DND-41 (cell line): Measurements from ENCODE around the gene IFT80.

Source experiments
- ATAC-seq: fragments of 200-7000 bp; cut with Tn5 transposase; 3 replicates; pipeline ENCODE4 v1.9.1; 2021; ENCODE audit warnings: low read depth; ENCODE audit not compliant: insufficient read depth
- DNase-seq: peaks from one replicate; pipeline ENCODE4 v3.0.0-alpha.2; 2020
- H2AFZ ChIP-seq: 2 replicates; pipeline ENCODE4 v1.6.0; 2012; ENCODE audit warnings: low read depth, low read length
- H3K27ac ChIP-seq: 2 replicates; pipeline ENCODE4 v1.5.1; 2012; ENCODE audit warnings: low read length, inconsistent platforms
- H3K27me3 ChIP-seq: fragments of 200-600 bp; sonication (generic); 2 replicates; pipeline ENCODE4 v1.6.0; 2012; ENCODE audit warnings: low read length, mild to moderate bottlenecking, inconsistent platforms; ENCODE audit not compliant: insufficient read depth, poor library complexity
- H3K36me3 ChIP-seq: 2 replicates; pipeline ENCODE4 v1.5.1; 2012; ENCODE audit warnings: low read length, inconsistent platforms; ENCODE audit not compliant: insufficient read depth
- H3K4me1 ChIP-seq: 2 replicates; pipeline ENCODE4 v1.5.1; 2012; ENCODE audit warnings: mild to moderate bottlenecking, low read length; ENCODE audit not compliant: insufficient read depth
- H3K4me2 ChIP-seq: 2 replicates; pipeline ENCODE4 v1.6.0; 2012; ENCODE audit warnings: mild to moderate bottlenecking, moderate library complexity, low read length, inconsistent platforms; ENCODE audit not compliant: insufficient read depth
- H3K4me3 ChIP-seq, 2 experiments: fragments of 200-600 bp in 1 of 2; shearing (Covaris generic) in 1 of 2; 2 replicates each; pipeline ENCODE4 v1.5.1; 2012 to 2016; ENCODE audit warnings: inconsistent platforms in 2 of 2, low read length in 2 of 2, mild to moderate bottlenecking in 2 of 2, low read depth in 1 of 2, moderate library complexity in 1 of 2
- H3K79me2 ChIP-seq: 2 replicates; pipeline ENCODE4 v1.6.0; 2012; ENCODE audit warnings: low read length, inconsistent platforms; ENCODE audit not compliant: insufficient read depth
- H3K9ac ChIP-seq: 2 replicates; pipeline ENCODE4 v1.6.0; 2012; ENCODE audit warnings: low read depth, mild to moderate bottlenecking, inconsistent platforms, low read length, moderate library complexity
- H3K9me3 ChIP-seq: 2 replicates; pipeline ENCODE4 v1.5.1; 2012; ENCODE audit warnings: low read length, moderate library complexity, mild to moderate bottlenecking, inconsistent platforms; ENCODE audit not compliant: insufficient read depth, severe bottlenecking
- H4K20me1 ChIP-seq: 2 replicates; pipeline ENCODE4 v1.6.0; 2012; ENCODE audit warnings: low read length; ENCODE audit not compliant: insufficient read depth
- EZH2 ChIP-seq: IDR thresholded peaks from 3 replicates; pipeline ENCODE4 v1.6.1; 2012; ENCODE audit warnings: borderline replicate concordance, low read depth, mild to moderate bottlenecking, moderate library complexity, low read length, inconsistent platforms; ENCODE audit not compliant: severe bottlenecking
- TF ChIP-seq, protein P1 (sequence below): IDR thresholded peaks from 2 replicates; pipeline ENCODE4 v1.5.1; 2012; ENCODE audit warnings: borderline replicate concordance, low read length, moderate library complexity, mild to moderate bottlenecking; ENCODE audit not compliant: poor library complexity, severe bottlenecking; ENCODE audit errors: extremely low read depth

Gene IFT80

DNA sequence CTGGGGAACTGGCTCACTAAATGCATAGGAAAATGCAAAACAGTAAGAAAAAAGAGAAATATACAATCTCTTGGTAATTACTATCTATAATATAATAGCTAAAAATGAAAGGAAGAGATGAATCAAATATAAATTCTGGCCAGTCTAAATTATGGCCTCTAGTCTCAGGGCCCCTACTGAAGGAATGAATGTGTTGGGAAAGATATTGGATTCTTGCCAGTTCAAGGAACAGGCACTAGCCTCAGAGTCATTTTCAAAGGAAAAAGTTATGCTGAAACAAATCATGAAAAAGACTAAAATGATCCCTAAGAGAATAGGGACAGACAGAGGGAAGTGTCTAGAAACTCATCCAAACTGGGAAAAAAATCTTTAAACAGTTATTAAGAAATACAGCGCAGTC, 111.4 kb downstream of the IFT80 start:
- H3K27ac ChIP-seq: no peak overlapping the region
- ATAC-seq (no peak), DNase-seq (no peak)
- H3K36me3 ChIP-seq: 0 out of 2 replicates have a peak, but pooled peaks cover 3% of the 10 kb centered on the region
- no peaks in the 10 kb centered on the region for H3K79me2 ChIP-seq
- TF ChIP-seq, protein P1, sequence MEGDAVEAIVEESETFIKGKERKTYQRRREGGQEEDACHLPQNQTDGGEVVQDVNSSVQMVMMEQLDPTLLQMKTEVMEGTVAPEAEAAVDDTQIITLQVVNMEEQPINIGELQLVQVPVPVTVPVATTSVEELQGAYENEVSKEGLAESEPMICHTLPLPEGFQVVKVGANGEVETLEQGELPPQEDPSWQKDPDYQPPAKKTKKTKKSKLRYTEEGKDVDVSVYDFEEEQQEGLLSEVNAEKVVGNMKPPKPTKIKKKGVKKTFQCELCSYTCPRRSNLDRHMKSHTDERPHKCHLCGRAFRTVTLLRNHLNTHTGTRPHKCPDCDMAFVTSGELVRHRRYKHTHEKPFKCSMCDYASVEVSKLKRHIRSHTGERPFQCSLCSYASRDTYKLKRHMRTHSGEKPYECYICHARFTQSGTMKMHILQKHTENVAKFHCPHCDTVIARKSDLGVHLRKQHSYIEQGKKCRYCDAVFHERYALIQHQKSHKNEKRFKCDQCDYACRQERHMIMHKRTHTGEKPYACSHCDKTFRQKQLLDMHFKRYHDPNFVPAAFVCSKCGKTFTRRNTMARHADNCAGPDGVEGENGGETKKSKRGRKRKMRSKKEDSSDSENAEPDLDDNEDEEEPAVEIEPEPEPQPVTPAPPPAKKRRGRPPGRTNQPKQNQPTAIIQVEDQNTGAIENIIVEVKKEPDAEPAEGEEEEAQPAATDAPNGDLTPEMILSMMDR: no peak
- no peak for TF ChIP-seq EZH2
- no peak overlapping the region for H3K4me3 ChIP-seq
- H3K4me2 ChIP-seq: no peak overlapping the region
- no peak overlapping the region for H3K9ac ChIP-seq
- no peaks in the 10 kb centered on the region for H3K27me3 ChIP-seq
- H2AFZ ChIP-seq: no peak overlapping the region
- H4K20me1 ChIP-seq: no peaks in the 10 kb centered on the region
- H3K9me3 ChIP-seq: no peaks in the 10 kb centered on the region
- no peaks in the 10 kb centered on the region for H3K4me1 ChIP-seq

DNA sequence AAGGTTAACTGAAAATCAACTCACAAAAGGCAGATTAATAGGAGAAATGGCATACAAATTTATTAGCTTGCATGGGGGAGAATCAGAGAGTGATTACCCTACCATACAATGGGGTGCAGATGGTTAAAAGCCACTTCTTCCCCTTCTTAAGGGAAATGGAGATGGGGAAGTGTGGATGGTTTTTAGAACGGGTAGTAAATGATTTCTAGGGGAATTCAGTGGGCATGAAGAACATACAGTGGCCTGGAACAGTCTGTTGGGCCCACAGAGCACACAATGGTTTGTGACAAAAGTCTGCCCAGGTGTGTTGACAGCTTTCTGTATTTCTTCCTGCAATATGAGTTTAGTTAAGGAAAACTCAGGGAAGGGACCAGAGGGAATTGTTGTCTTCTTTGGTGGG, 112.8 kb downstream of the IFT80 start:
- TF ChIP-seq, protein P1: no peak
- TF ChIP-seq EZH2: no peak
- no peak overlapping the region for H3K4me3 ChIP-seq

DNA sequence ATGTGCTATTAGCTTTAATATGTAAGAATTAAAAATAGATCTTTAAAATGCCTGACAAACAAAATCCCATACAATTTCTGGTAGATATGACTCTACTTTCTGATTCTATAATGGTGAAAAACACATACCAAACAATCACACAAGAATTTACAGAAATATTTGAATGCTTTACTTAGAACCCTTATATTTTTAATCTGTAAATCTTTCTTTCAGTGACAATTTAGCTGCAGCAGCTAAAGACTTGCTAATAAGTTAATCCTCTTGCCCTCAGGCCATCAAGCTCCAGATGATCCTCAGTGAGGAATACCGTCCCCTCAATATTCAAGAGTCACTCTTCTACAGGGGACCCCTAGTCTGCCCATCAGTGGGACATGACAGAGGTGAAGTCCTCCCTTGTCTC, 118.2 kb downstream of the IFT80 start:
- no peak overlapping the region for H3K4me2 ChIP-seq
- H3K27me3 ChIP-seq: no peaks in the 10 kb centered on the region
- TF ChIP-seq, protein P1: no peak
- TF ChIP-seq EZH2: no peak
- H3K9me3 ChIP-seq: no peaks in the 10 kb centered on the region
- no peak overlapping the region for H2AFZ ChIP-seq
- no peaks in the 10 kb centered on the region for H4K20me1 ChIP-seq
- no peak overlapping the region for H3K27ac ChIP-seq
- no peak overlapping the region for H3K9ac ChIP-seq
- peaks cover 6% of the 10 kb centered on the region; the same call in 1 of the 2 replicates for H3K36me3 ChIP-seq
- ATAC-seq: no peak
- H3K4me3 ChIP-seq: no peak overlapping the region
- no peaks in the 10 kb centered on the region for H3K4me1 ChIP-seq
- H3K79me2 ChIP-seq: no peaks in the 10 kb centered on the region
- DNase-seq: no peak

More for the DNA sequence above, 112.8 kb downstream of the IFT80 start:
- no peak overlapping the region for H3K9ac ChIP-seq
- H3K4me2 ChIP-seq: no peak overlapping the region
- H3K27ac ChIP-seq: no peak overlapping the region
- no peaks in the 10 kb centered on the region for H3K9me3 ChIP-seq
- H3K4me1 ChIP-seq: no peaks in the 10 kb centered on the region
- ATAC-seq (no peak), DNase-seq (no peak)
- H3K36me3 ChIP-seq: 0 out of 2 replicates have a peak, but pooled peaks cover 3% of the 10 kb centered on the region
- H3K79me2 ChIP-seq: no peaks in the 10 kb centered on the region
- no peaks in the 10 kb centered on the region for H4K20me1 ChIP-seq
- no peaks in the 10 kb centered on the region for H3K27me3 ChIP-seq
- no peak overlapping the region for H2AFZ ChIP-seq

DNA sequence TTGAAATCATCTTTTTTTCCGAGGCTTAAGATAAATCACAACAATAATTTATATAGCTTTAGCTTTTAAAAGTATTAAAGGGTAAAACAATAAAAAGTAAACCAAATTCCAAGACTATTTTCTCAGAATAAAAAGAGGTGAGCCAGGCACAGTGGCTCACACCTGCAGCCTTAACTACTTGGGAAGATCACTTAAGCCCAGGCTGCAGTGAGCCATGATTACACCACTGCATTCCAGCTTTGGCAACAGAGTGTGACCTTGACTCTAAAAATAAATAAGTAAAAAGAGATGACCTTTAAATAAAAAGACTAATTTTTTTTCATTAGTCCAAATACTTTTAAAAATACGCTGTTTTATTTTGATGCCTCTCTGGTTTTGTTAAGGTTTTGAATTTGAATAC, 119.4 kb downstream of the IFT80 start:
- Histone ChIP-seq H3K4me2 (no peak overlapping the region), H3K27me3 (no peaks in the 10 kb centered on the region), H3K79me2 (no peaks in the 10 kb centered on the region), H3K9me3 (no peaks in the 10 kb centered on the region), H3K4me1 (no peaks in the 10 kb centered on the region), H3K36me3 (peaks cover 10% of the 10 kb centered on the region; the same call in 1 of the 2 replicates), H4K20me1 (no peaks in the 10 kb centered on the region), H3K27ac (no peak overlapping the region), H3K9ac (no peak overlapping the region), H2AFZ (no peak overlapping the region), H3K4me3 (no peak overlapping the region)
- no peak for DNase-seq
- TF ChIP-seq EZH2: no peak
- TF ChIP-seq, protein P1: no peak
- no peak for ATAC-seq
